ENCODE results near the gene PLXNA4.

GRCh38 chr7:132518839-132519173 lies 57.5 kb downstream of the PLXNA4 start:
- TF ChIP-seq CTCF (IDR thresholded peaks at IDR 0.05) (no peak), POLR2A (IDR thresholded peaks at IDR 0.05) (no peak)
